Activated naive CD8-positive, alpha-beta T cell (primary cell): ENCODE data around the gene PDE8B.

Experiments
- H3K27ac Mint-ChIP-seq: one replicate; pipeline ENCODE4 v1.8.0; 2021; ENCODE audit warnings: mixed read lengths
- H3K27me3 Mint-ChIP-seq: one replicate; pipeline ENCODE4 v1.8.0; 2021; ENCODE audit warnings: mixed read lengths
- H3K36me3 Mint-ChIP-seq: one replicate; pipeline ENCODE4 v1.8.0; 2021; ENCODE audit warnings: mixed read lengths
- H3K4me1 Mint-ChIP-seq: one replicate; pipeline ENCODE4 v1.8.0; 2021; ENCODE audit warnings: low read depth, mixed read lengths
- H3K4me3 Mint-ChIP-seq: one replicate; pipeline ENCODE4 v1.8.0; 2021; ENCODE audit warnings: mild to moderate bottlenecking, mixed read lengths
- H3K9me3 Mint-ChIP-seq: one replicate; pipeline ENCODE4 v1.8.0; 2021; ENCODE audit warnings: low read depth, mixed read lengths

Gene PDE8B

GRCh38 chr5:77390221-77390620 is 179.7 kb downstream of the PDE8B start:
- no peaks in the 10 kb centered on the region for H3K4me1 Mint-ChIP-seq
- no peaks in the 10 kb centered on the region for H3K36me3 Mint-ChIP-seq
- peaks cover 1% of the 10 kb centered on the region for H3K27me3 Mint-ChIP-seq
- no peaks in the 10 kb centered on the region for H3K9me3 Mint-ChIP-seq
- H3K4me3 Mint-ChIP-seq: no peak overlapping the region
- no peak overlapping the region for H3K27ac Mint-ChIP-seq

GRCh38 chr5:77390795-77391194 is 180.3 kb downstream of the PDE8B start:
- no peak overlapping the region for H3K4me3 Mint-ChIP-seq
- H3K27ac Mint-ChIP-seq: no peak overlapping the region
- H3K9me3 Mint-ChIP-seq: no peaks in the 10 kb centered on the region
- H3K4me1 Mint-ChIP-seq: no peaks in the 10 kb centered on the region
- no peaks in the 10 kb centered on the region for H3K36me3 Mint-ChIP-seq
- H3K27me3 Mint-ChIP-seq: peaks cover 1% of the 10 kb centered on the region

GRCh38 chr5:77391240-77391765 is 180.8 kb downstream of the PDE8B start:
- no peaks in the 10 kb centered on the region for H3K9me3 Mint-ChIP-seq
- no peak overlapping the region for H3K4me3 Mint-ChIP-seq
- H3K36me3 Mint-ChIP-seq: no peaks in the 10 kb centered on the region
- H3K4me1 Mint-ChIP-seq: no peaks in the 10 kb centered on the region
- no peak overlapping the region for H3K27ac Mint-ChIP-seq
- peaks cover 1% of the 10 kb centered on the region for H3K27me3 Mint-ChIP-seq

GRCh38 chr5:77394064-77394715 is 183.7 kb downstream of the PDE8B start:
- no peaks in the 10 kb centered on the region for H3K4me1 Mint-ChIP-seq

GRCh38 chr5:77396017-77396416 is 185.5 kb downstream of the PDE8B start:
- H3K27me3 Mint-ChIP-seq: peaks cover 1% of the 10 kb centered on the region
- H3K36me3 Mint-ChIP-seq: no peaks in the 10 kb centered on the region
- no peak overlapping the region for H3K27ac Mint-ChIP-seq
- H3K4me3 Mint-ChIP-seq: no peak overlapping the region
- H3K9me3 Mint-ChIP-seq: no peaks in the 10 kb centered on the region
- H3K4me1 Mint-ChIP-seq: no peaks in the 10 kb centered on the region

More at GRCh38 chr5:77394064-77394715, 183.7 kb downstream of the PDE8B start:
- H3K27ac Mint-ChIP-seq: no peak overlapping the region
- H3K9me3 Mint-ChIP-seq: no peaks in the 10 kb centered on the region
- no peak overlapping the region for H3K4me3 Mint-ChIP-seq
- H3K27me3 Mint-ChIP-seq: peaks cover 1% of the 10 kb centered on the region
- no peaks in the 10 kb centered on the region for H3K36me3 Mint-ChIP-seq

- Mint-ChIP-seq H3K4me3 (no peak overlapping the region), H3K36me3 (no peaks in the 10 kb centered on the region), H3K27ac (no peak overlapping the region), H3K9me3 (no peaks in the 10 kb centered on the region), H3K4me1 (no peaks in the 10 kb centered on the region), H3K27me3 (peaks cover 1% of the 10 kb centered on the region)
Measured at GRCh38 chr5:77397686-77398292, 187.3 kb downstream of the PDE8B start.

- Mint-ChIP-seq H3K27ac (no peak overlapping the region), H3K9me3 (no peaks in the 10 kb centered on the region), H3K27me3 (peaks cover 1% of the 10 kb centered on the region), H3K4me1 (no peaks in the 10 kb centered on the region), H3K4me3 (no peak overlapping the region), H3K36me3 (no peaks in the 10 kb centered on the region)
Measured at GRCh38 chr5:77398458-77398857, 188.0 kb downstream of the PDE8B start.

- no peak overlapping the region for H3K4me3 Mint-ChIP-seq
- H3K36me3 Mint-ChIP-seq: no peaks in the 10 kb centered on the region
- H3K27me3 Mint-ChIP-seq: peaks cover 1% of the 10 kb centered on the region
- no peaks in the 10 kb centered on the region for H3K9me3 Mint-ChIP-seq
- no peaks in the 10 kb centered on the region for H3K4me1 Mint-ChIP-seq
- no peak overlapping the region for H3K27ac Mint-ChIP-seq
Measured at GRCh38 chr5:77398896-77399295, 188.4 kb downstream of the PDE8B start.

- H3K4me1 Mint-ChIP-seq: no peaks in the 10 kb centered on the region
Measured at GRCh38 chr5:77400645-77401044, 190.2 kb downstream of the PDE8B start.

GRCh38 chr5:77402796-77403195 is 192.3 kb downstream of the PDE8B start:
- Mint-ChIP-seq H3K4me3 (no peak overlapping the region), H3K9me3 (no peaks in the 10 kb centered on the region), H3K27me3 (peaks cover 7% of the 10 kb centered on the region), H3K36me3 (no peaks in the 10 kb centered on the region), H3K27ac (no peak overlapping the region), H3K4me1 (no peaks in the 10 kb centered on the region)

More at GRCh38 chr5:77400645-77401044, 190.2 kb downstream of the PDE8B start:
- peaks cover 5% of the 10 kb centered on the region for H3K27me3 Mint-ChIP-seq
- no peak overlapping the region for H3K27ac Mint-ChIP-seq
- no peaks in the 10 kb centered on the region for H3K9me3 Mint-ChIP-seq
- H3K4me3 Mint-ChIP-seq: no peak overlapping the region
- H3K36me3 Mint-ChIP-seq: no peaks in the 10 kb centered on the region

GRCh38 chr5:77407152-77407551 is 196.7 kb downstream of the PDE8B start:
- Mint-ChIP-seq H3K27ac (no peak overlapping the region), H3K27me3 (peaks cover 7% of the 10 kb centered on the region), H3K4me3 (no peak overlapping the region), H3K4me1 (no peaks in the 10 kb centered on the region), H3K9me3 (no peaks in the 10 kb centered on the region), H3K36me3 (no peaks in the 10 kb centered on the region)

GRCh38 chr5:77409870-77410621 is 199.6 kb downstream of the PDE8B start:
- Mint-ChIP-seq H3K4me3 (no peak overlapping the region), H3K4me1 (no peaks in the 10 kb centered on the region), H3K36me3 (no peaks in the 10 kb centered on the region), H3K27me3 (peaks cover 8% of the 10 kb centered on the region), H3K9me3 (no peaks in the 10 kb centered on the region), H3K27ac (no peak overlapping the region)

- H3K27ac Mint-ChIP-seq: no peak overlapping the region
- no peak overlapping the region for H3K4me3 Mint-ChIP-seq
- H3K36me3 Mint-ChIP-seq: no peaks in the 10 kb centered on the region
- no peaks in the 10 kb centered on the region for H3K9me3 Mint-ChIP-seq
- H3K4me1 Mint-ChIP-seq: no peaks in the 10 kb centered on the region
- H3K27me3 Mint-ChIP-seq: peaks cover 6% of the 10 kb centered on the region
Measured at GRCh38 chr5:77413049-77413448, 202.6 kb downstream of the PDE8B start.

- peaks cover 3% of the 10 kb centered on the region for H3K9me3 Mint-ChIP-seq
- no peaks in the 10 kb centered on the region for H3K4me1 Mint-ChIP-seq
- H3K27ac Mint-ChIP-seq: no peak overlapping the region
- H3K27me3 Mint-ChIP-seq: peaks cover 6% of the 10 kb centered on the region
- H3K4me3 Mint-ChIP-seq: no peak overlapping the region
- no peaks in the 10 kb centered on the region for H3K36me3 Mint-ChIP-seq
Measured at GRCh38 chr5:77418162-77418561, 207.7 kb downstream of the PDE8B start.
